HepG2 (cell line): ENCODE results near the gene PHACTR3. TPM values are rescaled to one million over a fixed set of nuclear protein-coding genes. Genes with fewer than 3 reads are reported as not detected.

Experiments
- ATAC-seq: fragments of 200-7000 bp; cut with Tn5 transposase; 3 replicates; pipeline ENCODE4 v1.9.1; 2020; ENCODE audit warnings: mild to moderate bottlenecking, moderate library complexity
- BruUV-seq: library from RNA; stranded (reverse); fragments of 400-500 nt; replicated peaks from 2 replicates; lab custom pipeline; 2021; lab: Mats Ljungman, UMichigan
- CTCF ChIA-PET: fragments of 300-600 bp; formaldehyde crosslinking; extraction: SDS; loops from one replicate; lab custom pipeline; 2021; ENCODE audit warnings: low total read pairs, inconsistent platforms, low intra/inter-chr PET ratio; lab: Yijun Ruan, JAX
- POLR2A ChIA-PET: fragments of 350-600 bp; sonication (Branson Sonifier 250); formaldehyde crosslinking; loops from one replicate; lab custom pipeline; 2020; ENCODE audit warnings: antibody characterized with exemption, inconsistent platforms; lab: Yijun Ruan, JAX
- DNase-seq: peaks from one replicate; pipeline ENCODE4 v3.0.0-alpha.2; 2015; ENCODE audit warnings: low spot score
- FAIRE-seq: peaks from 3 replicates; lab custom pipeline; 2011; peaks lifted over from hg19 to GRCh38; lab: Jason Lieb, UNC
- H2AFZ ChIP-seq: one replicate; pipeline ENCODE4 v1.6.1; 2011; ENCODE audit warnings: low read length, inconsistent platforms
- H3K27ac ChIP-seq: fragments of 300-600 bp; 3 replicates; pipeline ENCODE4 v1.8.0; 2011; ENCODE audit warnings: mixed run types, mild to moderate bottlenecking, mixed read lengths, low read length, inconsistent platforms; ENCODE audit not compliant: insufficient read depth; ENCODE audit errors: extremely low read length
- H3K27me3 ChIP-seq, 2 experiments: fragments of 200-600 bp in 1 of 2; 2 replicates in 1 of 2; 3 replicates in 1 of 2; pipeline versions ENCODE4 v1.6.0 to v1.8.0; 2011; ENCODE audit warnings: low read length in 2 of 2, mild to moderate bottlenecking in 2 of 2, moderate library complexity in 2 of 2, inconsistent platforms in 1 of 2; ENCODE audit not compliant: insufficient read depth in 2 of 2, control insufficient read depth in 1 of 2
- H3K36me3 ChIP-seq, 2 experiments: fragments of 200-600 bp in 1 of 2; replicated peaks in 1 of 2; 2 replicates in 1 of 2; 3 replicates in 1 of 2; pipeline versions ENCODE4 v1.5.1 to v1.8.0; 2011; ENCODE audit warnings: low read length in 2 of 2, inconsistent platforms in 1 of 2; ENCODE audit not compliant: insufficient read depth in 2 of 2, control insufficient read depth in 1 of 2
- H3K4me1 ChIP-seq: 2 replicates; pipeline ENCODE4 v1.5.1; 2012; ENCODE audit warnings: low read length, inconsistent platforms; ENCODE audit not compliant: insufficient read depth
- H3K4me2 ChIP-seq: 2 replicates; pipeline ENCODE4 v1.6.0; 2011; ENCODE audit warnings: low read depth, low read length, inconsistent platforms
- H3K4me3 ChIP-seq, 3 experiments: fragments of 200-600 bp in 1 of 3; sonication (generic), shearing (Covaris generic) in 1 of 3; replicated peaks in 1 of 3; 2 replicates each; pipeline ENCODE4 v1.5.1; 2011 to 2016; ENCODE audit warnings: low read length in 3 of 3, inconsistent platforms in 2 of 3, low read depth in 2 of 3, mild to moderate bottlenecking in 2 of 3, control low read depth in 1 of 3, mixed read lengths in 1 of 3; ENCODE audit not compliant: insufficient read depth in 1 of 3
- H3K79me2 ChIP-seq: one replicate; pipeline ENCODE4 v1.6.1; 2011; ENCODE audit warnings: low read length, inconsistent platforms; ENCODE audit not compliant: insufficient read depth
- H3K9ac ChIP-seq: 2 replicates; pipeline ENCODE4 v1.6.0; 2011; ENCODE audit warnings: mild to moderate bottlenecking, low read depth, low read length, inconsistent platforms; ENCODE audit not compliant: insufficient read depth
- H3K9me3 ChIP-seq: 2 replicates; pipeline ENCODE4 v1.5.1; 2012; ENCODE audit warnings: mild to moderate bottlenecking, low read length
- H4K20me1 ChIP-seq: 2 replicates; pipeline ENCODE4 v1.6.0; 2011; ENCODE audit warnings: inconsistent platforms, mild to moderate bottlenecking, low read length, moderate library complexity; ENCODE audit not compliant: insufficient read depth
- CHD4 ChIP-seq: fragments of 200-600 bp; sonication (generic); IDR thresholded peaks from 2 replicates; pipeline ENCODE4 v1.7.0; 2017; ENCODE audit warnings: mild to moderate bottlenecking, low read length, borderline replicate concordance
- DMTF1 ChIP-seq: sonication (generic); formaldehyde crosslinking; IDR thresholded peaks from 2 replicates; pipeline ENCODE4 v1.4.0; 2020; ENCODE audit warnings: mild to moderate bottlenecking, missing genetic modification reagents
- DRAP1 ChIP-seq: IDR thresholded peaks from 2 replicates; pipeline ENCODE4 v1.6.1; 2016; ENCODE audit warnings: missing genetic modification reagents, missing compliant biosample characterization
- GZF1 ChIP-seq: sonication (generic); formaldehyde crosslinking; IDR thresholded peaks from 2 replicates; pipeline ENCODE4 v1.5.1; 2020; ENCODE audit warnings: mild to moderate bottlenecking, missing genetic modification reagents
- LRRFIP1 ChIP-seq: sonication (generic); formaldehyde crosslinking; conservative IDR thresholded peaks from 2 replicates; pipeline ENCODE4 v1.4.0; 2020; ENCODE audit warnings: missing genetic modification reagents
- PRDM4 ChIP-seq: sonication (generic); formaldehyde crosslinking; IDR thresholded peaks from 2 replicates; pipeline ENCODE4 v1.9.0; 2021; ENCODE audit warnings: missing genetic modification reagents, borderline replicate concordance
- SCMH1 ChIP-seq: sonication (generic); formaldehyde crosslinking; IDR thresholded peaks from 2 replicates; pipeline ENCODE4 v1.9.0; 2021; ENCODE audit warnings: missing genetic modification reagents, mild to moderate bottlenecking, borderline replicate concordance
- SP140L ChIP-seq: sonication (generic); formaldehyde crosslinking; IDR thresholded peaks from 2 replicates; pipeline ENCODE4 v1.4.0; 2020; ENCODE audit warnings: missing genetic modification reagents, borderline replicate concordance
- TARDBP ChIP-seq: sonication (generic); formaldehyde crosslinking; IDR thresholded peaks from 2 replicates; pipeline ENCODE4 v1.8.0; 2022; ENCODE audit warnings: mild to moderate bottlenecking, missing genetic modification reagents
- TSC22D2 ChIP-seq: sonication (generic); formaldehyde crosslinking; IDR thresholded peaks from 2 replicates; pipeline ENCODE4 v1.5.1; 2020; ENCODE audit warnings: missing genetic modification reagents, mild to moderate bottlenecking, borderline replicate concordance
- ZBTB42 ChIP-seq: sonication (generic); formaldehyde crosslinking; IDR thresholded peaks from 2 replicates; pipeline ENCODE4 v1.5.0; 2020; ENCODE audit warnings: mild to moderate bottlenecking, missing genetic modification reagents
- WGBS: methylation state at CpG from one replicate; pipeline ENCODE4 v1.1.6; 2017; ENCODE audit warnings: low lambda C conversion rate; 5-methylcytosine and 5-hydroxymethylcytosine counted together
- in situ Hi-C: cut with HindIII; loops from 2 replicates; pipeline ENCODE4 v1.10.0; 2017; ENCODE audit warnings: low pct_unique_long_range_greater_than_20kb; ENCODE audit not compliant: extremely low pct_ligation_motif_present
- intact Hi-C: fragments of 100-400 bp; cut with micrococcal nuclease; formaldehyde crosslinking; loops from one replicate; pipeline ENCODE4 v1.10.0; 2022; ENCODE audit not compliant: unreplicated experiment
- polyA plus RNA-seq, 8 experiments: library from polyadenylated mRNA; depleted of rRNA in 3 of 8; stranded (reverse) in 7 of 8; unstranded in 1 of 8; fragments of >200 nt; fragmentation: Illumina TruSeq in 4 of 8; extraction: Trizol in 4 of 8; gene quantifications; 2 replicates each; pipeline versions ENCODE4 v1.2.1 to v1.2.3, GENCODE V29; 2011 to 2016; ENCODE audit warnings: low read depth in 4 of 8, missing spikeins in 1 of 8, mixed read lengths in 1 of 8; ENCODE audit not compliant: insufficient read depth in 1 of 8
- total RNA-seq, 5 experiments: library from RNA; depleted of rRNA; stranded (reverse); fragments of >200 nt; fragmentation: Illumina TruSeq; extraction: Trizol; gene quantifications; 2 replicates each; pipeline ENCODE4 v1.2.3, GENCODE V29; 2016; ENCODE audit warnings: low read depth in 1 of 5

Gene PHACTR3
- total and polyA plus RNA-seq, 2 of the 13 experiments (the other 11 are each of a cell fraction or from before 2014, with no cell fraction given): not detected

- H3K79me2 ChIP-seq: no peaks in the 10 kb centered on the region
- H3K4me3 ChIP-seq: no peak overlapping the region
- ChIA-PET POLR2A (no interaction called here), CTCF (no interaction called here)
- H3K27me3 ChIP-seq: peaks cover 3 to 24% of the 10 kb centered on the region in 2 experiments; a peak in 2 of 5 replicates
- WGBS: 20% methylated on average over 19 of the region's 19 CpGs
- no peaks in the 10 kb centered on the region; the same call in 1 of the 2 replicates for H4K20me1 ChIP-seq
- H2AFZ ChIP-seq: no peak overlapping the region
- in situ Hi-C loops (no loop called here), intact Hi-C loops (no loop called here)
- no peak for FAIRE-seq
- no peak for DNase-seq
- no peak for ATAC-seq
- no peaks in the 10 kb centered on the region for H3K4me1 ChIP-seq
- H3K9me3 ChIP-seq: no peaks in the 10 kb centered on the region
- no peak overlapping the region for H3K4me2 ChIP-seq
- H3K9ac ChIP-seq: no peak overlapping the region
- H3K36me3 ChIP-seq: no peaks in the 10 kb centered on the region
- H3K27ac ChIP-seq: no peak overlapping the region
- no TSS peak for BruUV-seq
- no peak for TF ChIP-seq LRRFIP1 (CRISPR knock-in tag)
- TF ChIP-seq GZF1: no peak
- no peak for TF ChIP-seq TSC22D2 (CRISPR knock-in tag)
- TF ChIP-seq DRAP1 (CRISPR knock-in tag): no peak
- TF ChIP-seq ZBTB42: no peak
- no peak for TF ChIP-seq TARDBP (CRISPR knock-in tag)
- no peak for TF ChIP-seq DMTF1 (CRISPR knock-in tag)
- TF ChIP-seq CHD4: no peak
- no peak for TF ChIP-seq SP140L (CRISPR knock-in tag)
- TF ChIP-seq SCMH1 (CRISPR knock-in tag): no peak
- TF ChIP-seq PRDM4 (CRISPR knock-in tag): no peak
Measured at GRCh38 chr20:59777814-59778575, 173.7 kb downstream of the PHACTR3 start.
